KMS-11 (cell line): Measurements from ENCODE around the gene RELN.
"Not testable (repeated sequence)": the region's sequence is repeated elsewhere in the genome, so short reads cannot be mapped to it uniquely, and the experiment has no call there.

ENCODE experiments used
- H2AFZ ChIP-seq: fragments of 200-600 bp; sonication (generic); 2 replicates; pipeline ENCODE4 v1.6.1; 2016; ENCODE audit warnings: antibody characterized with exemption, mixed run types, low read depth
- H3K27ac ChIP-seq: fragments of 200-600 bp; sonication (generic); 2 replicates; pipeline ENCODE4 v1.6.1; 2016; ENCODE audit warnings: mild to moderate bottlenecking, mixed run types
- H3K27me3 ChIP-seq: fragments of 200-600 bp; sonication (generic); 2 replicates; pipeline ENCODE4 v1.6.1; 2017; ENCODE audit warnings: mild to moderate bottlenecking, low read depth, mixed run types, moderate library complexity; ENCODE audit not compliant: insufficient read depth
- H3K36me3 ChIP-seq: fragments of 200-600 bp; sonication (generic); 2 replicates; pipeline ENCODE4 v1.6.1; 2017; ENCODE audit warnings: mild to moderate bottlenecking, mixed run types; ENCODE audit not compliant: insufficient read depth
- H3K4me1 ChIP-seq: fragments of 200-600 bp; sonication (generic); 2 replicates; pipeline ENCODE4 v1.6.1; 2016; ENCODE audit warnings: mild to moderate bottlenecking, low read depth, mixed run types; ENCODE audit not compliant: poor library complexity, severe bottlenecking
- H3K4me2 ChIP-seq: fragments of 200-600 bp; sonication (generic); 2 replicates; pipeline ENCODE4 v1.7.0; 2016; ENCODE audit warnings: mild to moderate bottlenecking, mixed run types
- H3K4me3 ChIP-seq: fragments of 200-600 bp; sonication (generic); IDR thresholded peaks from 2 replicates; pipeline ENCODE4 v1.6.1; 2017; ENCODE audit warnings: low read depth, low read length, mixed read lengths; ENCODE audit not compliant: insufficient read depth
- H3K79me2 ChIP-seq: fragments of 200-600 bp; sonication (generic); 2 replicates; pipeline ENCODE4 v1.6.1; 2016; ENCODE audit warnings: low read depth, mixed run types; ENCODE audit not compliant: insufficient read depth
- H3K9ac ChIP-seq: fragments of 200-600 bp; sonication (generic); 2 replicates; pipeline ENCODE4 v1.6.1; 2016; ENCODE audit warnings: mild to moderate bottlenecking, mixed run types
- H4K20me1 ChIP-seq: fragments of 200-600 bp; sonication (generic); 2 replicates; pipeline ENCODE4 v1.6.1; 2016; ENCODE audit warnings: mild to moderate bottlenecking, mixed run types; ENCODE audit not compliant: insufficient read depth
- TF ChIP-seq, protein P1 (sequence below): fragments of 200-600 bp; sonication (generic); conservative IDR thresholded peaks from 2 replicates; pipeline ENCODE4 v1.6.1; 2017; ENCODE audit warnings: low read depth, mild to moderate bottlenecking, antibody characterized with exemption, low read length, moderate library complexity, mixed read lengths

Gene RELN

DNA sequence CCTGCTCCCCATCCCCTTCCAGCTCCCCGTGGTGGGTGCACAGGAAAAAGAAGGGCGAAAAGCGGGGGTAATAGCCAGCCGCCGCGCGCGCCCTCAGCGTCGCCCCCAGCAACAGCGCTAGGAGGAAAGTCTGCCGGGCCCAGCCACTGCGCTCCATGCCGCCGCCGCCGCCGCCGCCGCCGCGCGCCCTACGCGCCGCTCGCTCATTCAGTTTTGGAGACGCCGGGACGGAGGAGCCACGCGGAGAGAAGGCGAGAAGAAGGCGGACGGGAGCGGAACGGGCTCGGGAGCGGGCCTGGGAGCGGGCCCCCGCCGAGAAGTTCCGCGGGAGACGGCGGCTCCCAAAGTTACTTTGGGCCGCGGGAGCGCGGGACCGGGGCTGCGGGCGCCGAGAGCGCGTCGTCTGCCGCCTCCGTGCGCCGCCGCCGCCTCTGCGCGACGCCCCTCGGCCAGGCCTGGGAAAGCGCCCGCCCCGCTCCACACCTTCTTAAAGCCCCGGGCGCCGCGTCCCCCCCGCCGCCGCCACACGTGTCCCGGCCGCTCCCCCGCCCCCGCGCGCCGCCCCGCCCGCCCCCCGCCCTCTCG lies at the start of gene RELN:
RELN (minus strand) TSS at position 459 of the 585 bp plus-strand sequence; CDS start at position 157, 302 bp downstream.
- Histone ChIP-seq H3K4me1 (no peaks in the 10 kb centered on the region), H3K4me2 (peak within 1 kb of the TSS; percentile 66)

DNA sequence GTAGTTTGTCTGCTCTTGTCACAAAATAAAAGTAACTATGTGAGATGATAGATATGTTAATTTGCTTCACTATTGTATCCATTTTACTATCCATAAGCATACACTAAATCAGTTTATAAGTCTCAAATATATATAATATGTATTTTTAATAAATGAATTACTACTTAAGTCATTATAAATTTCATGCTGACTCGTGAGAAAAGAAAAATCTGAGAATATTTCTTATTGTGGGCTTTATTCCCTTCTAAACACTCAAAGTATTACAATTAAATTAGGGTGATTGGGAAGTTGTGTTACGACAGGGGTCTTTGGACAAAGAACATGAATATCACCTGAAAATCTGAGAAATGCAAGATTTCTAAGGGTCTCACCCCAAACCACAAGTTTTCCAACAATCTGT lies 48.7 kb upstream of the RELN start:
- Histone ChIP-seq H2AFZ (no peak overlapping the region), H4K20me1 (no peaks in the 10 kb centered on the region), H3K27me3 (no peaks in the 10 kb centered on the region), H3K79me2 (no peaks in the 10 kb centered on the region), H3K9ac (no peak overlapping the region), H3K36me3 (no peaks in the 10 kb centered on the region), H3K4me3 (no peak overlapping the region), H3K27ac (no peak overlapping the region), H3K4me1 (no peaks in the 10 kb centered on the region), H3K4me2 (no peak overlapping the region)
- TF ChIP-seq, protein P1, sequence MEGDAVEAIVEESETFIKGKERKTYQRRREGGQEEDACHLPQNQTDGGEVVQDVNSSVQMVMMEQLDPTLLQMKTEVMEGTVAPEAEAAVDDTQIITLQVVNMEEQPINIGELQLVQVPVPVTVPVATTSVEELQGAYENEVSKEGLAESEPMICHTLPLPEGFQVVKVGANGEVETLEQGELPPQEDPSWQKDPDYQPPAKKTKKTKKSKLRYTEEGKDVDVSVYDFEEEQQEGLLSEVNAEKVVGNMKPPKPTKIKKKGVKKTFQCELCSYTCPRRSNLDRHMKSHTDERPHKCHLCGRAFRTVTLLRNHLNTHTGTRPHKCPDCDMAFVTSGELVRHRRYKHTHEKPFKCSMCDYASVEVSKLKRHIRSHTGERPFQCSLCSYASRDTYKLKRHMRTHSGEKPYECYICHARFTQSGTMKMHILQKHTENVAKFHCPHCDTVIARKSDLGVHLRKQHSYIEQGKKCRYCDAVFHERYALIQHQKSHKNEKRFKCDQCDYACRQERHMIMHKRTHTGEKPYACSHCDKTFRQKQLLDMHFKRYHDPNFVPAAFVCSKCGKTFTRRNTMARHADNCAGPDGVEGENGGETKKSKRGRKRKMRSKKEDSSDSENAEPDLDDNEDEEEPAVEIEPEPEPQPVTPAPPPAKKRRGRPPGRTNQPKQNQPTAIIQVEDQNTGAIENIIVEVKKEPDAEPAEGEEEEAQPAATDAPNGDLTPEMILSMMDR: no peak

More for the DNA sequence above, at the start of gene RELN:
- no peak within 1 kb of the TSS for H3K27ac ChIP-seq
- H3K9ac ChIP-seq: no peak within 1 kb of the TSS; the same call in 1 of the 2 replicates
- no peaks in the 10 kb centered on the region for H4K20me1 ChIP-seq
- H3K36me3 ChIP-seq: no peaks in the 10 kb centered on the region
- TF ChIP-seq, protein P1: no peak
- no peaks in the 10 kb centered on the region for H3K79me2 ChIP-seq
- peak within 1 kb of the TSS; percentile 75 for H2AFZ ChIP-seq
- no peak within 1 kb of the TSS for H3K4me3 ChIP-seq
- 0 out of 2 replicates have a peak, but pooled peaks cover 4% of the 10 kb centered on the region for H3K27me3 ChIP-seq

DNA sequence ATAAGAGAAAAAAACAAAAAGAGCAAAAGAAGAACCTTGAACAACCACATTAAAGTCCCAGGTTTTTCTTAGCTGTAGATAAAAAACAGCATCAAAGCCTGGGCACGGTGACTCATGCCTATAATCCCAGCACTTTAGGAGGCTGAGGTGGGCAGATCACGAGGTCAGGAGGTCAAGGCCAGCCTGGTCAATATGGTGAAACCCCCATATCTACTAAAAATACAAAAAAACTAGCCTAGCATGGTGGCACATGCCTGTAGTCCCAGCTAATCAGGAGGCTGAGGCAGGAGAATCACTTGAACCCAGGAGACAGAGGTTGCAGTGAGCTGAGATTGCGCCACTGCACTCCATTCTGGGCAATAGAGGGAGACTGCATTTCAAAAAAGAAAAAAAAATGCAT lies 47.4 kb upstream of the RELN start:
- H3K4me2 ChIP-seq, H2AFZ ChIP-seq, H3K36me3 ChIP-seq, H3K4me1 ChIP-seq, H3K27ac ChIP-seq, H3K27me3 ChIP-seq, H3K4me3 ChIP-seq, H3K9ac ChIP-seq, H3K79me2 ChIP-seq, H4K20me1 ChIP-seq: not testable (repeated sequence)

DNA sequence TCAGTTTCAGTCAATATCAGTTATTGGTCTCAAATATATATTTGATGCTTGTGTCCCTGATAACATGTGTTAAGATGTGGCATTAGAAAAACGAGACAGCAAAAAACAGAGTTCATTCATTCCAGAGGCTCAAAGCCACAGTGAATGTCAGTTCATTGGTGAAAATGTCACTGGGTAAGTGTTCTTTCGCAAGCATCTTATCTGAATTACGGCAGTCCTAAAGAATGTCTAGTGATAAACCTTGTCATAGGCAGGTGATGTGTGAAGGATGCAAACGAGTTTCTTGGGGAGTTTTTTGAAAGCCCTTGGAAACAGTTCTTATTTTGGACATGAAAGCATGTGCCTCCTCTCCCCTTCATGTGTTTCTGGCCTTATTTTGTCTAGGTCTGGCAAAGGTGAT lies 45.9 kb upstream of the RELN start:
- TF ChIP-seq, protein P1: no peak
- Histone ChIP-seq H3K4me3 (no peak overlapping the region), H3K9ac (no peak overlapping the region), H3K4me2 (no peak overlapping the region), H3K4me1 (no peaks in the 10 kb centered on the region), H4K20me1 (no peaks in the 10 kb centered on the region), H3K79me2 (no peaks in the 10 kb centered on the region), H3K27ac (no peak overlapping the region), H3K36me3 (no peaks in the 10 kb centered on the region), H3K27me3 (no peaks in the 10 kb centered on the region), H2AFZ (no peak overlapping the region)

DNA sequence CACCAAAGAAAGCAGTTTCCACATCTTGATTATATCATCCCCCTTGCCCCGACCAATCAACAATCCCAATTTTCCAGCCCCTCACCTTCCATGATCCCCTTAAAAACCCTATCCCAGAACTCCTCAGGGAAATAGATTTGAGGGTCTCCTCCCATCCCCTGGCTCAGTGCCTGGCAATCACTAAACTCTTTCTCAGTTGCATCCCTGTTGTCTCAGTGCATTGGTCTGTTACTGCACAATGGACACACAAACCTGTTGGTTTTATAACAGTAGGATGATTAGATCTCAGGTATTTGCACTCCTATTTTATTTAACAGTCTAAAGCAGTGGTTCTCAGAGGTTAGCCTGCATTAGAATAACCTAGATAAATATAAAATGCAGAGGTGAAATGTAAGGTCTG lies 45.2 kb upstream of the RELN start:
- H2AFZ ChIP-seq: no peak overlapping the region
- no peaks in the 10 kb centered on the region for H3K79me2 ChIP-seq
- TF ChIP-seq, protein P1: no peak
- H3K36me3 ChIP-seq: no peaks in the 10 kb centered on the region
- H3K4me2 ChIP-seq: no peak overlapping the region
- no peaks in the 10 kb centered on the region for H3K27me3 ChIP-seq
- H3K4me1 ChIP-seq: no peaks in the 10 kb centered on the region
- H3K9ac ChIP-seq: no peak overlapping the region
- no peaks in the 10 kb centered on the region for H4K20me1 ChIP-seq
- no peak overlapping the region for H3K27ac ChIP-seq
- no peak overlapping the region for H3K4me3 ChIP-seq
